GM15510 (cell line): ENCODE data around the gene TM9SF2.

Experiments used
- POLR2A ChIP-seq: IDR thresholded peaks from 3 replicates; pipeline ENCODE4 v1.6.1; 2011; ENCODE audit warnings: borderline replicate concordance; ENCODE audit not compliant: insufficient read length; ENCODE audit errors: extremely low read depth

Gene TM9SF2

DNA sequence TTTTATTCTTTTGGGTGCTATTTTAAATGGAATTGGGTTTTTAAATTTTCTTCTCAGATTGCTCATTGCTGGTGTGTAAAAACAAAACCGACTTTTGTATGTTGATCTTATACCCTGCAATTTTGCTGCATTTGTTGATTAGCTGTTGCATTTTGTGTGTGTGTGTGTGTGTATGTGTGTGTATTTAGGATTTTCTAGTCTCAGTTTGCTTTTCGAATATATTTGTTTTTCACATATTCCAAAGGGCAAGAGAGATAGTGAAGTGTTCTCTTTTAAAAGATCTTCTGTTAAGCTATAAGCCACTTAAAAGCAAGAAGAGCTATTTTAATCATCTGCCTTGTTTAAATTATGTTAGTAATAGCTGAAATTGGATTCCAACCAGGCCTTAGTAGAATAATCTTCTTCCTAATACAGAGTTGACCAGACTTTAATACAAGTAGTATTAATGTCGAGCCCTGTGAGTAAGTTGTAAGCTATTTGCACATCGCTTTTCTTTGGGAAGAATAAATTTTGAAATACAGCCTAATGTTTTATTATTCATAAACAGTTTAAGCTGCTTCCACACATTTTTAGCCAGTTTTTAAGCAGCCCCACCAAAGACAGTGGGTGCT is 57.4 kb downstream of the TM9SF2 start:
- TF ChIP-seq POLR2A: no peak

DNA sequence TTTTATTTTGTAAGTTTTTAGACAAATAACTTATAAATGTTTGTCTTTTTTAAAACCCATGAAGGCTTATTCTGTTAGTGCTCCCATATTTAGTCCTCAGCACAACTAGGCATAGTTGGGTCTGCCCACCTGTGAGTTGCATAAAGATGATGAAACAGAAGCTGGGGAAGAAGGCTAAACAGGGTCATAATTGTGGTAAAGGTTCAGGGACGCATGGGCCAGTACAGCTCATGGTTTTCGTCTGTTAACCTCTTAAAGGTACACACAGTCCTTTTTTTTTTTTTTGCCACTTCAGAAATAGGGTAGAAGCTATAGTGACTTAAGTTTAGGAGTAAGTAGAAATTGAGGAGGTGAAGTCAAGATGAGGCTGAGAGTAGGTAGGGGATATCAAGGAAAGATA is 58.3 kb downstream of the TM9SF2 start:
- TF ChIP-seq POLR2A: no peak

DNA sequence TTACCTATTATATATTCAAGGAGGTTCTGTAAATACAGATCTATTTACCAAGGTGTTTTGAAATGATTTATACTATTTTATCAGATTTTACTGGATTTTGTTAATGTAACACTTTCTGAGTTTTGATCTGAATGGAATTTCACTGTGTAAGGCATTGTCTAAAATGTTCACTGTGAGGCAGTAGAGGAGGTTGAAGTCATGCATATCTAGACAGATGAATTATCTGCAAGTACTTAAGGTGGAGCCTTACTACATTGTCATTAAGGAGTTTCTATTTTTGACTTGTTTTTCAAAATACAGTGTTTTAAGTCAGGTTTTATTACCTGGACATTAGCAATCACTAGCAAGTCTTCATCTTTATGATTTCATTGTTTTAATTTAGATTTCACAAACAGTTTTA is 62.1 kb downstream of the TM9SF2 start:
- TF ChIP-seq POLR2A: no peak

DNA sequence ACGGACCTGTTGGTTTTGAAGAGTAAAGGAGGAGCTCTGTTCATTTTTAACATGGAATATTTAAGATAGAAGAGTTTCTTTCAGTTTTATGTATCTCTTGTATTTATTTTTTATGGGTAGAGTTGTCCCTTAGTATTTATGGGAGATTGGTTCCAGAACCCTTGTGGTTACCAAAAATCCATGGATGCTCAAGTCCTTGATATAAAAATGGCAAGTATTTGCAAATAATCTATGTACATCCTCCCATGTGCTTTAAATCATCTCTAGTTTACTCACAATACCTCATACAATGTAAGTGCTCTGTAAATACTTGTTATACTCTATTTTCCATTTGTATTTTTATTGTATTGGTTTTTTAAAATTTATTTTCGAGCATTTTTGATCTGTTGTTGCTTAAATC is 63.1 kb downstream of the TM9SF2 start:
- TF ChIP-seq POLR2A: no peak

DNA sequence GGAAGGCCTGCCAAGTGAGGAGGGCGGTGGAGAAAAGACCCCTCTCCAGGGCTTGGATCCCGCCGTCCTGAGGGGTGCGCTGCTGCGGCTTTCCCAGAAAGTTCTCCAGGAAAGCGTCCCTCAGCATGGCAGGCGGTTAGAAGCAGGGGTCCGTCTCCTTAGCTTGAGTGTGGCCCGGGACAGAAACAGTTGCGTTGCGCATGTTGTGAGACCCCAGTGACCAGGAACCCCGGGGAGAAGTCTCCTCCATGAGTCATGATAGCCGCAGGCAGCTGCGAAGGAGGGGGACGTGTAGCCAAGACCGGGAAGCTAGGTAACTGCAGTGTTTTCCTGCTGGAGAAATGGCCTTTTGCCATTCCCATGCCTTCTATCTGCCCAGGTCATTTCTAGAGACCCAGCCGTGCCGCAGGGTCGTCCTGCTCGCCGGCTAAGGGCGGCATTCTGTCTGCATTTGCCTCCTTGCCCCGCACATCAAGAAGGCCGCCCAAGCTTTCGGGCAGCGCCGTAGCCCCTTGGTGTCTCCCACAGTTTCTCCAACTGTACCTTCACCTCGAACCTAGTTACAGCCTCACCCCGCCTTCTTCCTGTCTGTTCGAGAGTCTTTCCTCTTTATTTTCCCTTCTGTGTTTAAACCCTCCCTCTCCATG is 64.3 kb downstream of the TM9SF2 start:
- TF ChIP-seq POLR2A: peak; percentile 16

DNA sequence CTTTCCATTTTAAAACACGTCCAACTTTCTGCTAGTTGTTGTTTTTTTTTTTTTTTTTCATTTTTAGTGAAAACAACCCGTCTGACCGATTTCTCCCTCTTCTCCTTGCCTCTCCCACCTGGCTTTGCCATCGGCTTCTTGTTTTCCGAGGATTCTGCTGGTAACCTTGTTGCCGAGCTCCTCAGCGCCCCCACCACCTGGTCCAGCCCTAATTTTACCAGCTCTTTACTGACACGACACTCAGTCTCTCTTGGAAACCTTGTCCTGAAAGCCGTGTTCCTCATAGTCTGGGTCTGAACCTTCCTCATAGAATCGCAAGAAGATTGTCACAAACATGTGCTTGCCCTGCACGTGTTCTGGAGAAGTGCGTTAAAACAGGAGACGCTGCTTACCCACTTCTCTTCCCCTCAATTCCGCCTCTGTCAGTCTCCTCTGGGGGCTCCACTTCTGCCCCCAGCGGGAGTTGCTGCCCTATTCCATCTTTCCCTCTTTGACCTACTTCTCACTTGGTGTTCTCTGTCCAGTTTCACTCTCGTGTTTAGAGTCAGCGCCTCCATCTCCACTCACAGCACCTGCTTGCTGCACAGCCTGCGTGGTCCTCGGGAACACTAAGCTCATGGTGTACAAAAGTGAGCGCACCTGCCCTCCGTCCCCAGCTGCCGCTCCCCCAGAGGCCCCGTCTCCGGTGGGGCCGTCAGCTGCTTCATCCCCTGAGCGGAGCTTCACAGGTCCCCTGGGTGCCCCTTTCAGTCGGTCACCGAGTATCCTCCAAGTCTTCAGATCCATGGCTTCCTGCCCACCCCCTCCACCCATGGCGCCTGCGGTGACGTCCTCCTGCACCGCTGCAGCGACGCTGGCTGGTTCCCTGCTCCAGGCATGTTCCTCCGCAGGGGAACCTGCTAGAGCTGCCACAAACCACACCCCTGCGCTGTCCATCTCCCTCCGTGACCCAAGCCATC is 65.1 kb downstream of the TM9SF2 start:
- TF ChIP-seq POLR2A: no peak

DNA sequence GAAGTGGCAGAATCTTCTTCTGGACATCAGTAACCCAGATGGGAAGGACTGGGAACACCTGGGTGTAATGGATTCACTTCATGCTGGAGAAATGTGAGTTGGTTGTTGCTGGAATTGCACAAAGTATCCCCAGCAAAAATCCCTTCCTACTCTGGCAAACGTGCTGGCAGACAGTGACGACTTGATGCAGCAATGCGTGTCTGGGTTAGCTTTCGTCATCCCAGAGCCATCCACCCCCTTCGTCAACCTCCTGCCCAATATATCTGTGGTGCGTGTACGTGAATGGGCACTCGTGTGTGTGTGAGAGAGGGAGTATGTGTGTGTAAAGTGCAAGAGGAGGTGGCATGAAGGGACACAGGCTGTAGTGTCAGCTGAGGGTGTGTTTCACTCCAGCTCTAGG is 70.9 kb downstream of the TM9SF2 start:
- no peak for TF ChIP-seq POLR2A

DNA sequence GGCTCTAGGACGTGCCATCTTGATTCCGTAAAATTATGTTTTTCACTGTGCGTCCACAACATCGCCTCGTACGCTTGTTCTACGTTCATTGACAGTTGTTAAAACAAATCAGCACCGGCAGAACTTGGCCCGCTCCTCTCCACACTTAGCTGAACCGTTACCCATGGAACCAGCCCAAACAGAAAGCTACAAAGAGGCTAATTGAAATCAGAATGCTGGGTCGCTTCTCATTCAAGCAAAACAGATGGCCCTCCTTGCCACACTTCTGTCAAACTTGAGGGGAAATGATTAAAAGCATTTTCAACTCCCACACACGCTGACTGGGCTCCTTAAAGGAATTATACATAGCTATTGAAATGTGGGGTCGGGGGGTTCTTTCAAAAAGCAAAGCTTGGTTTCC is 71.6 kb downstream of the TM9SF2 start:
- no peak for TF ChIP-seq POLR2A

DNA sequence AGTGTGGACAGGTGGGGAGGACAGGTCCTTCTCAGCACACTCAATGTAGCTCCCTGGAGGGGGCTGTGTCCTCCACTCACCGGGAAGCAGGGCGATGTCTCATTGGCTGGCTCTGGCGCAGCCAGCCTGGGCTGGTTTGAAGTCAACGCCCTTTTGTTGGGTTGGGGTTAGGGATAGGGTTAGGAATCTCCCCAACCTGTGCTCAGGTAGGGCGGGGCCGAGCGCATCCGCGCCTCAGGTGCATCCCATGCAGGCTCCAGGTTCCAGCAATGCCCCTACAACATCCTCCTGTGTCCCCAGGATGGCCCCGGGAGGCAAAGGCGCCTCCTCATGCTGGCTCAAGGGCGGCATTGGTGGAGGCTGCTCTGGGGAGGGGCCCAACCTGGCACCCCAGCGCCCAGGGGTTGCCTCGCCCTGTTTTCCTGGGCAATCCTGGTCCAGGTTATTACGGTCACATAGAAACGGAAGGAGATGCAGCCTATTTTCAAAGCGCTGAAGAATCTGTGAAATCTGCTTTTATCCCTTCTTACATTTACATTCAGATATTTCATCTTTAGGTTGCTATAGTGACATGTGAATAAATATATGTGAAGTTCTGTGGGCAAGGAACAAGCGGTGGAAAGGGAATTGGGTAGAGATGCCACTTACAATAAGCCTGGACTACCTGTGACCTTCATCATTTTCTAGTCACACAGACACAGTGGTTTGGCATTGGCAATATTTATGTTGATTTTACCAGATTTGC is 74.3 kb downstream of the TM9SF2 start:
- no peak for TF ChIP-seq POLR2A

DNA sequence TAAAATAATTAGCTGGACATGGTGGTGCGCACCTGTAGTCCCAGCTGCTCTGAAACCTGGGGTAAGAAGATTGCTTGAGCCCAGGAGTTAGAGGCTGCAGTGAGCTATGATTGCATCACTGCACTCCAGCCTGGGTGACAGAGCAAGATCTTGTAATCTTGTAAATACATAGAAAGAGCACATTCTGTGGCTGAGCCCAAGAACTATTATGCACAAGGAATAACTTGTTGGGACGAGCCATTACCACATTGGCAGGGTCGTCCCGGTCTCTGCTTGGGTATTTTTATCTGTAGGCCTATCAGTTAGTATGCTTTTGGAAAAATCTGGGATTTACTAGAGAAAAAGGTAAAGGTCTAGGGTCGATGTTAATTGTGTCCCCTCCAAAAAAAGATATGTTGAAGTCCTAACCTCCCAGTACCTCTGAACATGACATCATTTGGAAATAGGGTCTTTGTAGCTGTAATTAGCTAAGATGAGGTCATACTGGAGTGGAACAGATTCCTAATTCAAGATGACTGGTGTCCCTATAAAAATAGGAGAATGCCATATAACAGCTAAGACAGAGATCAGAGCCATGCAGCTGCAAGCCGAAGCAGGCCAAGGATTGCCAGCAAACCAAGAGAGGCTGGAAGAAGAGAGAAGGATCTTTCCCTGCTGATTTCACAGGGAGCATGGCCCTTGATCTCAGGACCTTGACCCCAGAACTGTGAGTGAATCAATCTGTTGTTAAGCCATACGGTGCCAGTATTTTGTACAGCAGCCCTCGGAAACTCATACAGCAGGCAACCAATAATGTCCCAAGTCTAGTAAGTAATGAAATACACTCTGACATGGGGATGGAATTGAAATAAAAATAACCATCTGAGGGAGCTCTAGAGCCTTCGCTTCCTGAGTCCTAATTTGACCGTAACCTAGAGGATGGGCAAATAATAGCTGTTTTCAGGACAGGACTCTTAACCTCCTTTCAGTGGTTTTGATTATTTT is 77.0 kb downstream of the TM9SF2 start:
- TF ChIP-seq POLR2A: no peak

DNA sequence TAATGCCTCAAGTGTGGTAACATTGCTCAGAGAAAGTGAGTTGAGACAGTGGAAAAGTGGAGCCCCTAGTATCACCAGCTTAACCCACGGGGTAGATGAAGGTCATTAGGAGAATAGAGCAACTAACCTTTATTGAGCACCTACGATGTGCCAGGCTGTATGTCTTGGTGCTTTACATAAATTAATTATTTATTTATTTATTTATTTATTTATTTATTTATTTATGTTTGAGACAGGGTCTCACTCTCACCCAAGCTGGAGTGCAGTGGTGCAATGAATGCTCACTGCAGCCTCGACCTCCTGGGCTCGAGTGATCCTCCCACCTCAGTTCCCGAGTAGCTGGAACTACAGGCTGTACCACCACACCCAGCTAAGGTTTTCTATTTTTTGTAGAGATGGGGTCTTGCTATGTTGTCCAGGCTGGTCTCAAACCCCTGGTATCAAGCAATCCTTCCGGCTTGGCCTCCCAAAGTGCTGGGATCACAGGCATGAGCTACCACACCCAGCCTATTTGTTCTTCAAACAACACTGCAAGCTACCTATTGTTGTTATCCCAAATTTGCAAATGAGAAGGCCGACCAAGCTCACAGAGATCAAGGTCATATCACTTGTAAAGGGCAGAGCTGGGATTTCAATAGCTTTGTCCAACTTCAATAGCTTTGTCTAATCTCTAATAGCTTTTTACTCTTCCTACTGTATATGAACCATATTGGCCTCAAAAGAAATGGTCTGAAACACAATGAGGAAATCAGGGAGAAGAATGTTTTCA is 79.4 kb downstream of the TM9SF2 start:
- TF ChIP-seq POLR2A: no peak

DNA sequence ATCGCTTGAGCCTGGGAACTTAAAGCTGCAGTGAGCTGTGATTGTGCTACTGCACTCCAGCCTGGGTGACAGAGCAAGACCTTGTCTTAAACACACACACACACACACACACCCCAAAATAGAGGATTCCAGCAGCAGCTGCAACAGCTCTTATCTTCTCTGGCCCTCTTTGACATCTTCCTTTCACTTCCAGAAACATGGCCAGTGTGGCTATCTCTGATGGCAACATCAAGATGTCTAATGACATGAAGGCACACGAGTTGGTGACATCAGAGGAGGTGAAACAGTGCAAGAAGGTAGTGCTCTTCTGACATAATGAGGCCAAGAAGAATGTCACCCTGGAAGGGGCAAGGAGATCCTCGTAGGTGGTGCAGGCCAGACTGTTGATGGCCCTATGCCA is 81.2 kb downstream of the TM9SF2 start:
- TF ChIP-seq POLR2A: no peak

DNA sequence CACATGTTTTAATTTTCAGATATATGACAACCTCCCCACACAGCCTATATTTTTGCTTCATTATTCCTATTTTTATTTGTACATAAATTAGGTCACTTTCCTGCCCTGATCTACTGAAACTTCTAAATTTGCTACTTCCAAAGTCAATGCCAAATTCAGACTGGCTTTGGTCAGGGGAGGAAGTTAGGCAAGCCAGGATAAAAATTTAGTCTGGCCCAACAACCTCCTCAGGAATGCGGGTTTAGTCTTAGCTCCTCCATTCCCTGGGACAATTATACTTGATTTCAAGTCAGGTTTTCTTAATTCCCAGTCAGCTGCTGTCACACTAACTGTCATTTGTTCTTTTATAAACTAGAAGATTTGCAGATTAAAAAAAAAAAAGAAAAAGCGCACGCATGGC is 84.3 kb downstream of the TM9SF2 start:
- no peak for TF ChIP-seq POLR2A

DNA sequence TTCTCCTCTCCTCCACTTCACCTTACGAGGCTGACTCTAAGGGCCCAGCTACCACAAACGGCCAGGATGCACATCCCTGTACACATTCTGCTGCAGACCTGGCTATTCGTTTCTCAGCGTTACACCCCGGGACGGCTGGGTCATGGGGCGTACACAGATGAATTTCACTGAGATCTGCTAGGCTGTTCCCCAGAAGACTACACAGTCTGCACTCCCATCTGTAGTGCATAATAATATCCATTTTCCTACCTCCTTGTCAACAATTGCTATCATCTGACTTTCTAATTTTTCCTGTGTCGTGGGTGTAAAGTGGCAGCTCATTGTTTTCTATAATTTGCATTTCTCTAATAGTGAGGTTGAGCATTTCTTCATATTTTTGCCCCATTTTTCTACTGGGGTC is 85.7 kb downstream of the TM9SF2 start:
- TF ChIP-seq POLR2A: no peak
